Activated T-cell treated with anti-CD3 and anti-CD28 coated beads, Interleukin-2, amount 50 U/mL, for 24 hours (primary cell): ENCODE measurements around the gene MMP2.

ENCODE experiments used
- DNase-seq: peaks from one replicate; pipeline ENCODE4 v3.0.0-alpha.2; 2020
- H3K27ac Mint-ChIP-seq: 2 replicates; pipeline ENCODE4 v1.8.0; 2020; ENCODE audit warnings: mild to moderate bottlenecking, mixed read lengths
- H3K27me3 Mint-ChIP-seq: 2 replicates; pipeline ENCODE4 v1.8.0; 2020; ENCODE audit warnings: mixed read lengths
- H3K36me3 Mint-ChIP-seq: 2 replicates; pipeline ENCODE4 v1.8.0; 2020; ENCODE audit warnings: low read depth, mixed read lengths
- H3K4me1 Mint-ChIP-seq: 2 replicates; pipeline ENCODE4 v1.8.0; 2020; ENCODE audit warnings: low read depth, mixed read lengths
- H3K4me3 Mint-ChIP-seq: 2 replicates; pipeline ENCODE4 v1.8.0; 2020; ENCODE audit warnings: mild to moderate bottlenecking, moderate library complexity, mixed read lengths
- H3K9me3 Mint-ChIP-seq: 2 replicates; pipeline ENCODE4 v1.8.0; 2020; ENCODE audit warnings: mixed read lengths

MMP2 gene

DNA sequence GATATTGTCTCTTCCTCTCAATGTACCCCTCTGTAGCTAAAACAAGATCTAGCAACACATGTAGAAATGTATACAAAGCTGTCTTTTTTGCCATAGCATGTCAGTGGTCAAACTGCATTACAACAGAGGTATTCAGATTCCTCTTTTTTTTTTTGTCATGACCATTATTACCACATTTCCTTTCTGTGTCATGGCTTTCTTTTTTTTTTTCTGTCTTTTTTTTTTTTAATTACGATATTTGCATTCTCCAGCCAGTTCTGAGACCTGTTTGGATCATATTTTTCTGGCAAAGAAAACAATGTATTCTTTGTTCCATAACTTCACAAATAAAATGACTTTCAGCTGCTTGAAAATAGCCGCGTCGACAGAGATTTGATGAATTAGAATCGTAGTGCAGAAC, 60.1 kb downstream of the MMP2 start:
- H3K4me1 Mint-ChIP-seq, result no peaks in the 10 kb centered on the region
- H3K27ac Mint-ChIP-seq, result no peak overlapping the region
- H3K4me3 Mint-ChIP-seq, result no peak overlapping the region
- no peaks in the 10 kb centered on the region for H3K36me3 Mint-ChIP-seq
- no peaks in the 10 kb centered on the region for H3K9me3 Mint-ChIP-seq
- DNase-seq, result no peak
- peaks cover 6% of the 10 kb centered on the region for H3K27me3 Mint-ChIP-seq

DNA sequence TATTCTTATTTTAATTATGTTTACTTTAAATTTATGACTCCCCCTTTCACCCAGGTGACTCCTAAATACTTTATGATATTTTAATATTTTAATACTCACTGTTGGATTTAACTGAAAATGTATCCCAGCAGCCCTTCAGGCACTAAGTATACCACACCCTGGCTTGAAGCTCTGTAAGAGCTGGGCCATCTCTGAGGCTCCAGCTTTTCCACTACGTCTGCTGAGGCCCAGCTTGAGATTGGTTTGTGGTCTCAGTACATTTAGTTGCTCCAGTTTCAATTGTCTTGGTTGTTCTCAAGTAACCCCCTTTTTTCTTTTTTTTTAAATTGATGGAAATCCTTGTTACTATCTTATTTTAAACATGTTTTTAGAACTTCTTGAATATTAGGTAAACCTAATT, 60.5 kb downstream of the MMP2 start:
- Mint-ChIP-seq H3K27me3 (peaks cover 8% of the 10 kb centered on the region), H3K36me3 (no peaks in the 10 kb centered on the region), H3K27ac (no peak overlapping the region), H3K4me1 (no peaks in the 10 kb centered on the region), H3K9me3 (no peaks in the 10 kb centered on the region), H3K4me3 (no peak overlapping the region)
- no peak for DNase-seq

DNA sequence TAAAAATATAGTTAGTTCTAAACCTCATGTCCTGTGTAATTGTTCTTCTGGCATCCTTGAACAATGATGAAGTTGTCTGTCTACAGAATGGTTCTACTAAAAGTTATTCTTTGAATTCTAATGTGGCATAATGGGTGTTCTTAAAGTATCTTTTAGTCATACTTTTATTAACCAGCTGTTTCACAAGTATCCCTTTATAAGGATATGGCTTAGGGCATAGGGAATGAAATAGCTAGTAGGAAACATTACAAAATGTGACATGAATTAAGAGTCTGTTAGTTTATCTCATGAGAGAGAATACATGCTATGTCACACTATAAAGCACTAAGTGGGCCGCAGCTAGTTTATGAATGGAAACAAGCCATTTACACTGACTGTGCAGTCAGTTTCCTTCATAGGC, 61.2 kb downstream of the MMP2 start:
- no peak overlapping the region for H3K4me3 Mint-ChIP-seq
- DNase-seq, result no peak
- H3K9me3 Mint-ChIP-seq, result no peaks in the 10 kb centered on the region
- H3K36me3 Mint-ChIP-seq, result no peaks in the 10 kb centered on the region
- no peaks in the 10 kb centered on the region for H3K4me1 Mint-ChIP-seq
- peaks cover 5% of the 10 kb centered on the region for H3K27me3 Mint-ChIP-seq
- no peak overlapping the region for H3K27ac Mint-ChIP-seq

DNA sequence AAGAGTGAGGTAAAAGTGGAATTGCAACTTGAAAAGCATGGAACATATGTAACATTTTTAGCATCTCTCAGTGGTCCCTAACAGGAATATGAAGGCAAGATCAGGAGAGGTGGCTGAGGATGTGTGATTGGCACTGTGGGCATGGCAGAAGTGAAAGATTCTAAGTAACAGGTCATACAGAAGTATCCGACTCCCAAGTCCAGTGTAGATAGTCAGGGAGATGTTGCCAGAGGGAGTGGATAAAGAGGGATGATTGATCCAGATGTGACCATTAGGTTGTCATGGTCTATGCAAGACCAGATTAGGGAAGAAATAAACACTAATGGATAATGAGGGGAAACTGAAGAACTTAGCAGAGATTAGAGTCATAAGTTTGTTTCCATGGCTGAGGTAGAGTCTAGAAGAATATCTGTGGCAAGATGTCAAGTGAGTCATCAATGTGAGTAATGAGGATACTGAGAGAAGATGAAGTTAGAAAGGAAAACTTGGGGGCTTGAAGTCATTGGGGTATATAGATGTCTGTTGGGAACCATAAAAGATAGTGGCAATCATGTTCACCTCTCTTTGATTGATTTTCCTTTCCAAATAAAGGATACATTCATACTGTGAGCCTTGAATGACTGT, 63.6 kb downstream of the MMP2 start:
- no peaks in the 10 kb centered on the region for H3K36me3 Mint-ChIP-seq
- no peak overlapping the region for H3K4me3 Mint-ChIP-seq
- DNase-seq, result no peak

DNA sequence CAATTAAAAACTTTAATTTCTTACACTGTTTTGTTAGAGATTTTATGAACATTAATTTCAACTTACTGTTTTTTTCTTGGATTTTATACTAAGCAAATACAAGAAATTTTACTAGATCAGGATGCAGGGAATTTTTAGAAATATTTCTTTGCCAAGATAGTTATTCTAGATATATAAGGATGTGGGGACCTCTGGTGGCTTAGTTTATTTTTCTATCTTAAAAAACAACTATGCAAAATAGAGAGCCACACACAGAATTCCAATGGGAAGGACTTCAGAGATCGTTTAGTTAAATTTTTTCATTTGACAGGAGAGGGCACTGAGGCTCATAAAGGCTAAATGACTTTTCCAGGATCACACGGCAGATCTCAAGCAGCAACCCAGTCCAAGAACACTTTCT, 64.5 kb downstream of the MMP2 start:
- no peak for DNase-seq
- Mint-ChIP-seq H3K4me3 (no peak overlapping the region), H3K27ac (no peak overlapping the region), H3K4me1 (no peaks in the 10 kb centered on the region), H3K9me3 (no peaks in the 10 kb centered on the region), H3K36me3 (no peaks in the 10 kb centered on the region), H3K27me3 (peaks cover 2% of the 10 kb centered on the region)

More for the DNA sequence above, 63.6 kb downstream of the MMP2 start:
- Mint-ChIP-seq H3K27ac (no peak overlapping the region), H3K4me1 (no peaks in the 10 kb centered on the region), H3K27me3 (peaks cover 2% of the 10 kb centered on the region), H3K9me3 (no peaks in the 10 kb centered on the region)

DNA sequence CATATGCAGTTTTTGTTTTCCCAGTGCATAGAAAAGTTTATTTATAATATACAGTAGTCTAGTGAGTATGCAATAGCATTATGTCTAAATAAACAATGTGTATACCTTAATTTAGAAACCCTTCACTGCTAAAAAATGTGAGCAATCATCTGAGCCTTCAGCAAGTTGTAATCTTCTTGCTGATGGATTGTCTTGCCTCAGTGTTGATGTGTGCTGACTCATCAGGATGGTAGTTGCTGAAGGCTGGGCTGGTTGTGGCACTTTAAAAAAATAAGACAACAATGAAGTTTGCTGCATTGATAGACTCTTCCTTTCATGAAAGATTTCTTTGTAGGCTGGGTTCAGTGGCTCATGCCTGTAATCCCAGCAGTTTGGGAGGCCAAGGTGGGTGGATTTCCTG, 73.6 kb downstream of the MMP2 start:
- Mint-ChIP-seq H3K36me3 (no peaks in the 10 kb centered on the region), H3K27me3 (peaks cover 3% of the 10 kb centered on the region), H3K4me1 (no peaks in the 10 kb centered on the region), H3K9me3 (no peaks in the 10 kb centered on the region), H3K4me3 (no peak overlapping the region), H3K27ac (no peak overlapping the region)
- no peak for DNase-seq

DNA sequence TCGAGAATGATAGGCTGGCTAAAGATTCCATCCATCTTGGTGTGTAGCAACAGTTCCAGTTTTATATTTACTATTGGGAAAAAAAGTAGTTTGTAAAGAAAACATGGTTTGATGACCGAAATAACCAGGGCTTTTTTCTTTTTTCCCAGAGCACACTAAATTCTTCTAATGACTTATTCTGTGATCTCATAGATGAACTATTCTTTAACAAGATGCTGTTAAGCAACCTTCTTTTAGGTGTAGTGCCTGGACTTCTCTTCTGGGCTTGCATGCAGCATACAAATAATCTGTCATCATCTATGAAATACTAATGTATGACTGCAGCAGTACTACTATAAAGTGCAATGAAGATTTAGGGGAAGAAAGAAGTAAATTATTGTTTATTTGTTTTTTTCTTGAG, 76.4 kb downstream of the MMP2 start:
- Mint-ChIP-seq H3K27ac (no peak overlapping the region), H3K9me3 (no peaks in the 10 kb centered on the region), H3K4me1 (no peaks in the 10 kb centered on the region), H3K36me3 (no peaks in the 10 kb centered on the region), H3K4me3 (no peak overlapping the region), H3K27me3 (peaks cover 3% of the 10 kb centered on the region)
- no peak for DNase-seq
